HL-60 (cell line): Measurements from ENCODE around the gene ERCC3.

Experiments
- DNase-seq, 2 experiments: peaks; one replicate each; pipeline ENCODE4 v3.0.0-alpha.2; 2010 to 2020; ENCODE audit warnings: low read depth in 1 of 2, low spot score in 1 of 2
- H3K27ac ChIP-seq: fragments of 250-450 bp; sonication (Bioruptor Pico); replicated peaks from 2 replicates; pipeline ENCODE4 v1.5.1; 2020; ENCODE audit warnings: mild to moderate bottlenecking, moderate library complexity
- H3K27me3 ChIP-seq: fragments of 250-450 bp; sonication (Bioruptor Pico); 2 replicates; pipeline ENCODE4 v1.5.1; 2021; ENCODE audit warnings: mild to moderate bottlenecking, moderate library complexity; ENCODE audit not compliant: insufficient read depth, poor library complexity, severe bottlenecking
- H3K4me3 ChIP-seq: replicated peaks from 2 replicates; pipeline ENCODE4 v1.5.1; 2011; ENCODE audit warnings: mild to moderate bottlenecking, control low read depth, low read length; ENCODE audit not compliant: insufficient read depth
- GABPA ChIP-seq: IDR thresholded peaks from 2 replicates; pipeline ENCODE4 v1.6.1; 2012; ENCODE audit warnings: low read depth
- POLR2AphosphoS5 ChIP-seq: IDR thresholded peaks from 2 replicates; pipeline ENCODE4 v1.6.1; 2012; ENCODE audit warnings: low read depth
- SPI1 ChIP-seq: IDR thresholded peaks from 2 replicates; pipeline ENCODE4 v1.6.1; 2012; ENCODE audit warnings: low read depth, mild to moderate bottlenecking, borderline replicate concordance
- long read RNA-seq: library from polyadenylated mRNA; unstranded; transcript quantifications from one replicate; pipeline ENCODE4 v2.0.0, GENCODE V29; 2020
- TF ChIP-seq, protein P1 (sequence below): IDR thresholded peaks from one replicate; pipeline ENCODE4 v1.5.1; 2011; ENCODE audit warnings: low read length, control low read depth, inconsistent platforms; ENCODE audit not compliant: insufficient read depth
- TF ChIP-seq, protein P2 (sequence below): IDR thresholded peaks from 2 replicates; pipeline ENCODE4 v1.6.1; 2012; ENCODE audit warnings: low read depth; ENCODE audit not compliant: insufficient replicate concordance

Gene ERCC3
- long read RNA-seq, full-length matches to known transcripts, result 208 of 263 reads
- long read RNA-seq, partial matches to known transcripts, result 20 of 263 reads
- long read RNA-seq, other reads (novel, unspliced or antisense), result 35 of 263 reads

DNA sequence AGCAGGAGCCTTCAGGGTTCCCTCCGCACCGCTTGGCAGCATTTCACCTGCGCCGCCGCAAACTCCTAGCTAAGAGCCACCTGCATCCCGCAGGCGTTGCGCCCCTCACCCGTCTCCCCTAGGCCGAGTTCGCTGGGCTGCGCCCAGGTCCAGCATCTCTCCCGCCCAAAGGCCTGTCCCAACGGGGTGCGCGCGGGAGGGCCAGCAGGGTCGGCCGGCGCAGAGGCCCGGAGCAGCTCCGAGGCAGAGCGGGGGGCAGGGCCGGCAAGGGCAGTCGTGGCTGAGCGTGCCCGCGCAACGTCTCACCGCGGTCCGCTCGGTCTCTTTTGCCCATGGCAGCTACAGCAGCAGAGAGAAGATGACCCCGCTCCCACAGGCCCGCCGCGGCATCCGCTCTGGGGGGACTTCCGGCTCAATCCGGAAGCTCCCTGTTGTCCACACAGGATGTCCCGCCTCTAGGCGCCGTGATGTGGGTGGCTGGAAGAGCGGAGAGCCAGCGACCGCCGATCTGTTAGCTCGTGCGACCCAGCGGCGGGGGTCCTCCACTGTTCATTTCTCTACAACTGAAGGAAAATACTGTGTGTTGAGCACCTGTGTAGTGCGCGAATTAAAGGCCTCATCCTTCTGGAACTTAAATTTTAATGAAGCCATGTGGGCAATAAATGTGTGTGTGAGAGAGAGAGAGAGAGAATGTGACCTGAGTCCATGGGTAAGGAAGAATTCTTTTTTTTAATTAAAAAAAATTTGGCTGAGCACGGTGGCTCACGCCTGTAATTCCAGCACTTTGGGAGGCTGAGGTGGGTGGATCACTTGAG, at the start of gene ERCC3:
Gene ERCC3 (minus strand): TSS at position 397 of the 815 bp plus-strand sequence. CDS start 63 bp downstream, at position 334.
- DNase-seq, result peak; percentile 68 to 78
- H3K4me3 ChIP-seq, result peak within 1 kb of the TSS; percentile 96
- H3K27ac ChIP-seq, result peak within 1 kb of the TSS; percentile 62
- no peaks in the 10 kb centered on the region for H3K27me3 ChIP-seq
- TF ChIP-seq GABPA (peak; percentile 91), SPI1 (no peak), POLR2AphosphoS5 (peak; percentile 85)
- TF ChIP-seq, protein P1, sequence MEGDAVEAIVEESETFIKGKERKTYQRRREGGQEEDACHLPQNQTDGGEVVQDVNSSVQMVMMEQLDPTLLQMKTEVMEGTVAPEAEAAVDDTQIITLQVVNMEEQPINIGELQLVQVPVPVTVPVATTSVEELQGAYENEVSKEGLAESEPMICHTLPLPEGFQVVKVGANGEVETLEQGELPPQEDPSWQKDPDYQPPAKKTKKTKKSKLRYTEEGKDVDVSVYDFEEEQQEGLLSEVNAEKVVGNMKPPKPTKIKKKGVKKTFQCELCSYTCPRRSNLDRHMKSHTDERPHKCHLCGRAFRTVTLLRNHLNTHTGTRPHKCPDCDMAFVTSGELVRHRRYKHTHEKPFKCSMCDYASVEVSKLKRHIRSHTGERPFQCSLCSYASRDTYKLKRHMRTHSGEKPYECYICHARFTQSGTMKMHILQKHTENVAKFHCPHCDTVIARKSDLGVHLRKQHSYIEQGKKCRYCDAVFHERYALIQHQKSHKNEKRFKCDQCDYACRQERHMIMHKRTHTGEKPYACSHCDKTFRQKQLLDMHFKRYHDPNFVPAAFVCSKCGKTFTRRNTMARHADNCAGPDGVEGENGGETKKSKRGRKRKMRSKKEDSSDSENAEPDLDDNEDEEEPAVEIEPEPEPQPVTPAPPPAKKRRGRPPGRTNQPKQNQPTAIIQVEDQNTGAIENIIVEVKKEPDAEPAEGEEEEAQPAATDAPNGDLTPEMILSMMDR, result no peak
- TF ChIP-seq, protein P2, sequence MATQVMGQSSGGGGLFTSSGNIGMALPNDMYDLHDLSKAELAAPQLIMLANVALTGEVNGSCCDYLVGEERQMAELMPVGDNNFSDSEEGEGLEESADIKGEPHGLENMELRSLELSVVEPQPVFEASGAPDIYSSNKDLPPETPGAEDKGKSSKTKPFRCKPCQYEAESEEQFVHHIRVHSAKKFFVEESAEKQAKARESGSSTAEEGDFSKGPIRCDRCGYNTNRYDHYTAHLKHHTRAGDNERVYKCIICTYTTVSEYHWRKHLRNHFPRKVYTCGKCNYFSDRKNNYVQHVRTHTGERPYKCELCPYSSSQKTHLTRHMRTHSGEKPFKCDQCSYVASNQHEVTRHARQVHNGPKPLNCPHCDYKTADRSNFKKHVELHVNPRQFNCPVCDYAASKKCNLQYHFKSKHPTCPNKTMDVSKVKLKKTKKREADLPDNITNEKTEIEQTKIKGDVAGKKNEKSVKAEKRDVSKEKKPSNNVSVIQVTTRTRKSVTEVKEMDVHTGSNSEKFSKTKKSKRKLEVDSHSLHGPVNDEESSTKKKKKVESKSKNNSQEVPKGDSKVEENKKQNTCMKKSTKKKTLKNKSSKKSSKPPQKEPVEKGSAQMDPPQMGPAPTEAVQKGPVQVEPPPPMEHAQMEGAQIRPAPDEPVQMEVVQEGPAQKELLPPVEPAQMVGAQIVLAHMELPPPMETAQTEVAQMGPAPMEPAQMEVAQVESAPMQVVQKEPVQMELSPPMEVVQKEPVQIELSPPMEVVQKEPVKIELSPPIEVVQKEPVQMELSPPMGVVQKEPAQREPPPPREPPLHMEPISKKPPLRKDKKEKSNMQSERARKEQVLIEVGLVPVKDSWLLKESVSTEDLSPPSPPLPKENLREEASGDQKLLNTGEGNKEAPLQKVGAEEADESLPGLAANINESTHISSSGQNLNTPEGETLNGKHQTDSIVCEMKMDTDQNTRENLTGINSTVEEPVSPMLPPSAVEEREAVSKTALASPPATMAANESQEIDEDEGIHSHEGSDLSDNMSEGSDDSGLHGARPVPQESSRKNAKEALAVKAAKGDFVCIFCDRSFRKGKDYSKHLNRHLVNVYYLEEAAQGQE, result peak; percentile 54

DNA sequence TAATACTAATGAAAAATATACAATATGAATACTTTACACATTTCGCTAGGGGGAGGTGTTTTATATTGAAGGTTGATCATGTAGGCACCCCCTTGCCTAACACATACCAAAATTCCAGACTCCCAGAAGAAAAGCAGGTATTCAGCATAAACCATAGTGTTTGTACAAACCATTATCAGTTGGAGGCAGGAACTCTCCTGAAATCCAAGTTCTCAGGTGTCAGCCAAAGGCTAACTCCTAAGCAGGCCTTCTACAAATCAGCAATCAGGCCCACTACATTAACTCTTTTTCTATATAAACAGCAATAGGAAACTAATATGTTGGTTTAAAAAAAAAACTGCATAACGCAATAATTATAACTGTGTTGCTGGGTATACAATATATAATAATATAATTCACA, 49.3 kb upstream of the ERCC3 start:
- Histone ChIP-seq H3K27me3 (no peaks in the 10 kb centered on the region), H3K4me3 (no peak overlapping the region), H3K27ac (no peak overlapping the region)
- DNase-seq, result no peak
- no peak for TF ChIP-seq GABPA
- TF ChIP-seq POLR2AphosphoS5, result no peak
- no peak for TF ChIP-seq SPI1
- TF ChIP-seq, protein P2, result no peak
- TF ChIP-seq, protein P1, result no peak

DNA sequence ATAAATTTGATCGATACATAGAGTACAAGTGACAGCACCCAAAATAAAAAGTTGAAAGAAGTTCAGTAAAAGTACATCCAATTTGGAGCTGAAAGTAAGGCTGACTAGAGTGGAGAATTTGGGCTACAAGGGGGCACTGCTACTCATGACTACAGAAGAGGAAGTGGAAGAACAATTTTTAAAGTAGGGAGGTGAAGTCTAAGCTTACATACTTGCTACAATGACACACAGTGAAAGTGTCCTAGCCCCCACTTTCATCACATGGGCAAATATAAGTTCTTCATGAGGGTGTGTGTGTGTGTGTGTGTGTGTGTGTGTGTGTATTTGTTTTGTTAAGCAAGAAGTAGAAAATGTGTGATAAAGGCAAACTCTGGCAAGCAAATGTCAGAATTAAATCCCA, 48.2 kb upstream of the ERCC3 start:
- no peak overlapping the region for H3K27ac ChIP-seq
- no peak for DNase-seq
- H3K4me3 ChIP-seq, result no peak overlapping the region
- peak; percentile 75; the same call in 1 of the 2 replicates for TF ChIP-seq SPI1
- TF ChIP-seq, protein P2, result no peak
- no peaks in the 10 kb centered on the region for H3K27me3 ChIP-seq
